A549 (cell line): Measurements from ENCODE around the gene NUDT7. TPM values are rescaled to one million over a fixed set of nuclear protein-coding genes. Genes with fewer than 3 reads are reported as not detected.

Experiments used
- ATAC-seq, 2 experiments: fragments of 200-7000 bp in 1 of 2; fragments of >200 bp in 1 of 2; cut with Nextera tagmentation in 1 of 2; cut with Tn5 transposase in 1 of 2; 3 replicates each; pipeline versions ENCODE4 v1.8.0 to v1.9.1; 2018 to 2020; ENCODE audit warnings: mild to moderate bottlenecking in 1 of 2, moderate library complexity in 1 of 2
- CTCF ChIA-PET: fragments of 300-600 bp; sonication (Branson Sonifier 250); formaldehyde crosslinking; extraction: SDS; loops from one replicate; lab custom pipeline; 2021; ENCODE audit warnings: antibody characterized with exemption, inconsistent platforms; lab: Yijun Ruan, JAX
- POLR2A ChIA-PET: fragments of 350-600 bp; formaldehyde crosslinking; extraction: SDS; loops from one replicate; lab custom pipeline; 2021; ENCODE audit warnings: antibody characterized with exemption, inconsistent platforms; lab: Yijun Ruan, JAX
- DNase-seq, 2 experiments: peaks; one replicate each; pipeline versions ENCODE4 v3.0.0 to v3.0.0-alpha.2; 2011 to 2016; ENCODE audit warnings: low read depth in 1 of 2, low spot score in 1 of 2
- FAIRE-seq: peaks from 2 replicates; lab custom pipeline; 2011; peaks lifted over from hg19 to GRCh38; lab: Jason Lieb, UNC
- H3K27ac ChIP-seq, 2 experiments: fragments of >200 bp; sonication (Bioruptor Twin); formaldehyde crosslinking; 3 replicates each; pipeline ENCODE4 v1.5.1; 2016 to 2017
- H3K4me1 ChIP-seq: fragments of >200 bp; sonication (Bioruptor Twin); formaldehyde crosslinking; 3 replicates; pipeline ENCODE4 v1.6.1; 2016
- H3K4me2 ChIP-seq: fragments of >200 bp; sonication (Bioruptor Twin); formaldehyde crosslinking; 3 replicates; pipeline ENCODE4 v1.6.1; 2016
- H3K4me3 ChIP-seq: fragments of >200 bp; sonication (Bioruptor Twin); formaldehyde crosslinking; 3 replicates; pipeline ENCODE4 v1.5.1; 2016
- H3K9me3 ChIP-seq: fragments of >200 bp; sonication (Bioruptor Twin); formaldehyde crosslinking; 3 replicates; pipeline ENCODE4 v1.6.1; 2016
- BHLHE40 ChIP-seq: IDR thresholded peaks from 2 replicates; pipeline ENCODE4 v1.6.1; 2012; ENCODE audit warnings: low read depth, low read length, inconsistent platforms
- CBX2 ChIP-seq: fragments of 200-600 bp; sonication (generic); IDR thresholded peaks from 2 replicates; pipeline ENCODE4 v1.6.1; 2016; ENCODE audit warnings: low read depth, mild to moderate bottlenecking, borderline replicate concordance
- CHD4 ChIP-seq: fragments of 200-600 bp; sonication (generic); IDR thresholded peaks from 2 replicates; pipeline ENCODE4 v1.6.1; 2016; ENCODE audit warnings: antibody characterized with exemption, mild to moderate bottlenecking, borderline replicate concordance
- EP300 ChIP-seq, 2 experiments: fragments of >200 bp; sonication (Bioruptor Twin); formaldehyde crosslinking; IDR thresholded peaks; 2 replicates in 1 of 2; 3 replicates in 1 of 2; pipeline ENCODE4 v1.6.1; 2016 to 2017
- ESRRA ChIP-seq: fragments of 150-350 bp; IDR thresholded peaks from 2 replicates; pipeline ENCODE4 v1.6.1; 2014; ENCODE audit warnings: mild to moderate bottlenecking, low read length, borderline replicate concordance
- FOSB ChIP-seq: fragments of 250-450 bp; sonication (Bioruptor Pico); IDR thresholded peaks from 2 replicates; pipeline ENCODE4 v1.5.0; 2020; ENCODE audit warnings: mild to moderate bottlenecking, moderate library complexity
- FOSL2 ChIP-seq, 2 experiments: fragments of 450-650 bp in 1 of 2; fragments of >200 bp in 1 of 2; sonication (Bioruptor Twin) in 1 of 2; formaldehyde crosslinking; IDR thresholded peaks; 2 replicates each; pipeline versions ENCODE4 v1.5.0 to v1.6.1; 2016 to 2020; ENCODE audit warnings: mild to moderate bottlenecking in 1 of 2, moderate library complexity in 1 of 2
- FOXS1 ChIP-seq: fragments of 250-450 bp; sonication (Bioruptor Pico); IDR thresholded peaks from 2 replicates; pipeline ENCODE4 v1.5.0; 2020; ENCODE audit warnings: mild to moderate bottlenecking, moderate library complexity
- GATA3 ChIP-seq: IDR thresholded peaks from 2 replicates; pipeline ENCODE4 v1.6.1; 2012; ENCODE audit warnings: borderline replicate concordance
- HOXA7 ChIP-seq: fragments of 250-450 bp; sonication (Bioruptor Pico); IDR thresholded peaks from 2 replicates; pipeline ENCODE4 v1.5.0; 2020; ENCODE audit warnings: mild to moderate bottlenecking, moderate library complexity
- HOXB13 ChIP-seq: fragments of 250-450 bp; sonication (Bioruptor Pico); IDR thresholded peaks from 2 replicates; pipeline ENCODE4 v1.5.0; 2020; ENCODE audit warnings: low read depth, mild to moderate bottlenecking, moderate library complexity
- HOXB5 ChIP-seq: fragments of 250-450 bp; sonication (Bioruptor Pico); IDR thresholded peaks from 2 replicates; pipeline ENCODE4 v1.5.0; 2020; ENCODE audit warnings: mild to moderate bottlenecking, moderate library complexity
- JUN ChIP-seq, 2 experiments: fragments of >200 bp; sonication (Bioruptor Twin); formaldehyde crosslinking; IDR thresholded peaks; 2 replicates in 1 of 2; 3 replicates in 1 of 2; pipeline ENCODE4 v1.6.1; 2016 to 2017
- JUNB ChIP-seq: fragments of >200 bp; sonication (Bioruptor Twin); formaldehyde crosslinking; IDR thresholded peaks from 2 replicates; pipeline ENCODE4 v1.6.1; 2016
- KDM1A ChIP-seq: fragments of 200-600 bp; sonication (generic); IDR thresholded peaks from 2 replicates; pipeline ENCODE4 v1.6.1; 2016; ENCODE audit warnings: low read depth, mild to moderate bottlenecking
- MAFK ChIP-seq: fragments of 450-650 bp; IDR thresholded peaks from 2 replicates; pipeline ENCODE4 v1.6.1; 2014; ENCODE audit not compliant: partially characterized antibody
- MYC ChIP-seq: IDR thresholded peaks from 2 replicates; pipeline ENCODE4 v1.6.1; 2012; ENCODE audit warnings: mild to moderate bottlenecking, inconsistent platforms, low read length, improper control_type of control experiment, borderline replicate concordance
- NFE2L2 ChIP-seq: fragments of 150-350 bp; conservative IDR thresholded peaks from 2 replicates; pipeline ENCODE4 v1.6.1; 2014; ENCODE audit warnings: low read length
- NR3C1 ChIP-seq: fragments of >200 bp; sonication (Bioruptor Twin); formaldehyde crosslinking; IDR thresholded peaks from 3 replicates; pipeline ENCODE4 v1.6.1; 2017
- POLR2A ChIP-seq: IDR thresholded peaks from 2 replicates; pipeline ENCODE4 v1.6.1; 2012; ENCODE audit warnings: mild to moderate bottlenecking, low read length
- RARB ChIP-seq: fragments of 250-450 bp; sonication (Bioruptor Pico); IDR thresholded peaks from 2 replicates; pipeline ENCODE4 v1.8.0; 2021; ENCODE audit warnings: mild to moderate bottlenecking, moderate library complexity
- RFX5 ChIP-seq: fragments of 450-650 bp; IDR thresholded peaks from 2 replicates; pipeline ENCODE4 v1.7.1; 2014; ENCODE audit warnings: antibody characterized with exemption, mild to moderate bottlenecking, moderate library complexity
- RNF2 ChIP-seq: fragments of 200-600 bp; sonication (generic); IDR thresholded peaks from 2 replicates; pipeline ENCODE4 v1.6.1; 2016; ENCODE audit warnings: low read depth, mild to moderate bottlenecking, antibody characterized with exemption, moderate library complexity, borderline replicate concordance
- TFCP2L1 ChIP-seq: fragments of 250-450 bp; sonication (Bioruptor Pico); IDR thresholded peaks from 2 replicates; pipeline ENCODE4 v1.5.0; 2021; ENCODE audit warnings: mild to moderate bottlenecking
- TP53 ChIP-seq: fragments of 250-450 bp; sonication (Bioruptor Pico); IDR thresholded peaks from 2 replicates; pipeline ENCODE4 v1.5.0; 2021; ENCODE audit warnings: mild to moderate bottlenecking, moderate library complexity
- ZC3H11A ChIP-seq: fragments of 450-650 bp; IDR thresholded peaks from 2 replicates; pipeline ENCODE4 v1.6.1; 2014; ENCODE audit warnings: antibody characterized with exemption, mild to moderate bottlenecking
- ZFP36 ChIP-seq: fragments of 450-650 bp; IDR thresholded peaks from 2 replicates; pipeline ENCODE4 v1.6.1; 2014; ENCODE audit warnings: borderline replicate concordance; ENCODE audit not compliant: partially characterized antibody
- ZSCAN20 ChIP-seq: fragments of 250-450 bp; sonication (Bioruptor Pico); IDR thresholded peaks from 2 replicates; pipeline ENCODE4 v1.8.0; 2022; ENCODE audit warnings: mild to moderate bottlenecking, moderate library complexity
- WGBS: methylation state at CpG from one replicate; pipeline ENCODE4 v1.1.6; 2017; ENCODE audit errors: missing lambda C conversion rate; 5-methylcytosine and 5-hydroxymethylcytosine counted together
- polyA plus RNA-seq, 4 experiments: library from polyadenylated mRNA; depleted of rRNA in 3 of 4; stranded (reverse); fragments of >200 nt; fragmentation: RNase III in 1 of 4; extraction: RNeasy Plus Mini Kit Qiagen cat#74134 plus additional on column Dnase treatment in 1 of 4; gene quantifications; 2 replicates in 3 of 4; 3 replicates in 1 of 4; pipeline ENCODE4 v1.2.3, GENCODE V29; 2011 to 2017
- TF ChIP-seq, protein P1 (sequence below): fragments of >200 bp; sonication (Bioruptor Twin); formaldehyde crosslinking; IDR thresholded peaks from 3 replicates; pipeline ENCODE4 v1.6.1; 2016
- TF ChIP-seq, protein P2 (sequence below): fragments of 150-350 bp; IDR thresholded peaks from 2 replicates; pipeline ENCODE4 v1.6.1; 2014; ENCODE audit warnings: low read depth, mild to moderate bottlenecking, low read length
- TF ChIP-seq, protein P3 (sequence below): fragments of 250-450 bp; sonication (Bioruptor Pico); IDR thresholded peaks from 2 replicates; pipeline ENCODE4 v1.5.0; 2020; ENCODE audit warnings: low read depth, mild to moderate bottlenecking, moderate library complexity

NUDT7 gene
- polyA plus RNA-seq, 2 of the 4 experiments (the other 2 are of a cell fraction): 6.9 to 19.8 TPM

DNA sequence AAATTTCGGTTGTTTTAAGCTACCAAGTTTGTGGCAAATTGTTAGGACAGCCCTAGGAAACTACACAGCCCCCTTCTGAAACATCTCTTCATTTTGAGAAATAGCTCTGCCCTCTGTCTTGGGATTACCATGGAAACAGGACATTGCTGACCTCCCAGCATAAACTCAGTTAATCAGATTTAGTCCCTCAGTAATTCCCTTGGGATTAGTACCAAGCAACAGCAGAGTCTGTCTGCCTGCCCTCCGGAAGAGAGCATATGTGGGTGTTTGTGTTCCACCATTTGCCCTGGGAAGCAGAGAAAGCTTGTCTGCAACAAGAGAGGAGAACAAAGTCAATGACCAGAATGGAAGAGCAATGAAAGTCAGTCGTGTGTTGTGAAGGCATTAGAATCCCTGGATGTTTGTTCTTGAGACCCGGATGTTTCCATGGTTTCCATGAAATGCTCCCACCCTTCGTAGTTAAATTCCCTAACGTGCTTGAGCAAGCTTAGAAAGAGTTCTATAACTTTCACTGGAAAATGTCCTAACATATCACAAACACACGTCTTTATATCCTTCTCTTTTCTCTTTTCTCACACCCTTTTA, 26.2 kb downstream of the NUDT7 start:
- no peak overlapping the region for H3K4me3 ChIP-seq
- no peaks in the 10 kb centered on the region for H3K9me3 ChIP-seq
- POLR2A ChIA-PET: no interaction called here
- H3K4me1 ChIP-seq: no peaks in the 10 kb centered on the region
- no peak overlapping the region for H3K4me2 ChIP-seq
- no peak for ATAC-seq
- no peak for TF ChIP-seq RFX5
- TF ChIP-seq RNF2: no peak
- TF ChIP-seq HOXB13: no peak
- TF ChIP-seq JUN (IDR thresholded peaks at IDR 0.05): no peak
- no peak for TF ChIP-seq FOXS1 (CRISPR knock-in tag)
- no peak for TF ChIP-seq TP53 (CRISPR knock-in tag)
- TF ChIP-seq, protein P1, sequence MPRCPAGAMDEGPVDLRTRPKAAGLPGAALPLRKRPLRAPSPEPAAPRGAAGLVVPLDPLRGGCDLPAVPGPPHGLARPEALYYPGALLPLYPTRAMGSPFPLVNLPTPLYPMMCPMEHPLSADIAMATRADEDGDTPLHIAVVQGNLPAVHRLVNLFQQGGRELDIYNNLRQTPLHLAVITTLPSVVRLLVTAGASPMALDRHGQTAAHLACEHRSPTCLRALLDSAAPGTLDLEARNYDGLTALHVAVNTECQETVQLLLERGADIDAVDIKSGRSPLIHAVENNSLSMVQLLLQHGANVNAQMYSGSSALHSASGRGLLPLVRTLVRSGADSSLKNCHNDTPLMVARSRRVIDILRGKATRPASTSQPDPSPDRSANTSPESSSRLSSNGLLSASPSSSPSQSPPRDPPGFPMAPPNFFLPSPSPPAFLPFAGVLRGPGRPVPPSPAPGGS: no peak
- no peak for TF ChIP-seq FOSB (CRISPR knock-in tag)
- TF ChIP-seq ESRRA: no peak
- no peak for TF ChIP-seq NR3C1
- no peak for TF ChIP-seq GATA3
- no peak for TF ChIP-seq POLR2A
- TF ChIP-seq MAFK: no peak
- TF ChIP-seq EP300 (IDR thresholded peaks at IDR 0.05): no peak
- no peak for TF ChIP-seq TFCP2L1
- TF ChIP-seq HOXB5 (CRISPR knock-in tag): no peak
- no peak for TF ChIP-seq CHD4
- no peak for TF ChIP-seq HOXA7
- TF ChIP-seq, all 56 proteins: peak for 0
- DNase-seq (no peak), FAIRE-seq (no peak)
- no peak overlapping the region for H3K27ac ChIP-seq
- CTCF ChIA-PET: interaction anchor here (0.6 to 0.7 kb wide), 2 partner anchors 9 to 33 kb away, joined by 3 to 4 read pairs; no protein-coding TSS in a partner anchor
- WGBS: 25% methylated on average over 7 of the region's 7 CpGs

DNA sequence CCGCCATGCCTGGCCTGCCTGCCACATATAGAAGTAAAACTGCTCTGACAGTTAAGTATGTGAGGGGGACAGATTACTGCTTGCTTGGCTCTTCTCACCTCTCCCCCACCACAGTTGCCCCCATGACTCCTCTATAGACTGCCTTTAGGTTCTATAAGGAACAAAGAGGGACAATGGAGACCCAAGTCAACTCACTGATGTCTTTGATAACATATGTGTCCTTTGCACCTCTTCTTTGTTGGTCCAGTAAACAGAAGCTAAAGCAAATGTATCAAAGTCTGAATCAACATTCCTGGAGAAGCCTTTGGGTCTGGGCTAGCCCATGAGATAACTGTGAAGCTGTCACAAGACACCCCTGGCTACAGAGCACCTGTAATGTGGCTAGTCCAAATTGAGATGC, 27.1 kb downstream of the NUDT7 start:
- ATAC-seq: no peak
- CTCF ChIA-PET: no interaction called here
- POLR2A ChIA-PET: no interaction called here
- Histone ChIP-seq H3K27ac (no peak overlapping the region), H3K9me3 (no peaks in the 10 kb centered on the region)
- 0% methylated on average over 1 of the region's 1 CpG for WGBS
- no peak for TF ChIP-seq RARB (CRISPR knock-in tag)
- TF ChIP-seq CBX2: no peak
- TF ChIP-seq RFX5: no peak
- TF ChIP-seq HOXA7: no peak
- no peak for TF ChIP-seq EP300 (IDR thresholded peaks at IDR 0.05)
- no peak for TF ChIP-seq ESRRA
- TF ChIP-seq NFE2L2: no peak
- TF ChIP-seq RNF2: no peak
- TF ChIP-seq HOXB5 (CRISPR knock-in tag): no peak
- TF ChIP-seq, protein P2, sequence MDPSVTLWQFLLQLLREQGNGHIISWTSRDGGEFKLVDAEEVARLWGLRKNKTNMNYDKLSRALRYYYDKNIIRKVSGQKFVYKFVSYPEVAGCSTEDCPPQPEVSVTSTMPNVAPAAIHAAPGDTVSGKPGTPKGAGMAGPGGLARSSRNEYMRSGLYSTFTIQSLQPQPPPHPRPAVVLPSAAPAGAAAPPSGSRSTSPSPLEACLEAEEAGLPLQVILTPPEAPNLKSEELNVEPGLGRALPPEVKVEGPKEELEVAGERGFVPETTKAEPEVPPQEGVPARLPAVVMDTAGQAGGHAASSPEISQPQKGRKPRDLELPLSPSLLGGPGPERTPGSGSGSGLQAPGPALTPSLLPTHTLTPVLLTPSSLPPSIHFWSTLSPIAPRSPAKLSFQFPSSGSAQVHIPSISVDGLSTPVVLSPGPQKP: no peak
- TF ChIP-seq, all 56 proteins: peak for 0
- FAIRE-seq: no peak
- no peak for DNase-seq
- Histone ChIP-seq H3K4me1 (no peaks in the 10 kb centered on the region), H3K4me2 (no peak overlapping the region), H3K4me3 (no peak overlapping the region)

DNA sequence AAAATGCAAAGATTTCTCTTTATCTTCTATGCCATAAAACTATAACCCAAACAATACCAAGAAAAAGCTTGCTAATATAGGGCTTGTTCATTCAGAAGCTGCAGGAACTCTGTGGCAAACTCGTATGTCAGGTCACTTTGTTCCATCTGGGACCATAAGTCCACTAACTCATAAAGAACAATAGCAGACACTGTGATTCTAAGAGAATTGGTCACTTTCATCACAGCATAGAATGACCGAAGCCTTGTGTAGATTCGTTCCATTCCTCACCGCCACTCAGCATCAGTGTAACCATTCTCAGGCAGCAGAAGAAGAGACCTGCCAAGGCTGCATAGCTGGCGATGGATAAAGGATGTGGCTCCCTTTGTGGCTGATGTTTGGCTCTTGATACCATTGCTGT, 35.7 kb downstream of the NUDT7 start:
- FAIRE-seq (no peak), DNase-seq (no peak), ATAC-seq (no peak)
- H3K4me3 ChIP-seq: no peak overlapping the region
- H3K4me1 ChIP-seq: no peaks in the 10 kb centered on the region
- H3K4me2 ChIP-seq: no peak overlapping the region
- ChIA-PET CTCF (interaction anchor here (0.6 to 1.1 kb wide), 4 partner anchors 10 to 430 kb away, joined by 3 to 4 read pairs (median 3); no protein-coding TSS in a partner anchor), POLR2A (no interaction called here)
- 53% methylated on average over 5 of the region's 5 CpGs for WGBS
- TF ChIP-seq ZC3H11A (no peak), KDM1A (no peak), CHD4 (no peak), EP300 (IDR thresholded peaks at IDR 0.05) (no peak), NFE2L2 (no peak), ZFP36 (no peak), GATA3 (no peak), JUNB (no peak), FOSL2 (IDR thresholded peaks at IDR 0.05) (no peak), FOSL2 (CRISPR knock-in tag; IDR thresholded peaks at IDR 0.05) (no peak), BHLHE40 (no peak), ZSCAN20 (CRISPR knock-in tag) (no peak), MYC (no peak), ESRRA (no peak), TFCP2L1 (no peak)
- TF ChIP-seq, protein P3, sequence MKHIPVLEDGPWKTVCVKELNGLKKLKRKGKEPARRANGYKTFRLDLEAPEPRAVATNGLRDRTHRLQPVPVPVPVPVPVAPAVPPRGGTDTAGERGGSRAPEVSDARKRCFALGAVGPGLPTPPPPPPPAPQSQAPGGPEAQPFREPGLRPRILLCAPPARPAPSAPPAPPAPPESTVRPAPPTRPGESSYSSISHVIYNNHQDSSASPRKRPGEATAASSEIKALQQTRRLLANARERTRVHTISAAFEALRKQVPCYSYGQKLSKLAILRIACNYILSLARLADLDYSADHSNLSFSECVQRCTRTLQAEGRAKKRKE (CRISPR knock-in tag): no peak
- no peak overlapping the region for H3K27ac ChIP-seq
- H3K9me3 ChIP-seq: no peaks in the 10 kb centered on the region
